HG03565 (cell line): Measurements from ENCODE around the gene ACOT7.

Experiments used
- ATAC-seq: cut with Tn5 transposase; IDR thresholded peaks from one replicate; pipeline ENCODE4 v1.9.1; 2021; ENCODE audit warnings: mild to moderate bottlenecking, moderate library complexity; ENCODE audit not compliant: unreplicated experiment

ACOT7 gene

GRCh38 chr1:6348511-6349191, 44.9 kb downstream of the ACOT7 start:
- ATAC-seq = no peak

- no peak for ATAC-seq
Observed at GRCh38 chr1:6347641-6348487, 45.7 kb downstream of the ACOT7 start.

- no peak for ATAC-seq
Observed at GRCh38 chr1:6345460-6345859, 48.1 kb downstream of the ACOT7 start.

GRCh38 chr1:6345009-6345408, 48.6 kb downstream of the ACOT7 start:
- ATAC-seq = no peak

- ATAC-seq = no peak
Observed at GRCh38 chr1:6343506-6344405, 49.8 kb downstream of the ACOT7 start.

GRCh38 chr1:6342056-6342455, 51.5 kb downstream of the ACOT7 start:
- ATAC-seq = no peak

GRCh38 chr1:6338695-6339094, 54.9 kb downstream of the ACOT7 start:
- ATAC-seq = no peak

GRCh38 chr1:6336776-6337622, 56.6 kb downstream of the ACOT7 start:
- ATAC-seq = no peak

- no peak for ATAC-seq
Observed at GRCh38 chr1:6334261-6334993, 59.1 kb downstream of the ACOT7 start.

DNA sequence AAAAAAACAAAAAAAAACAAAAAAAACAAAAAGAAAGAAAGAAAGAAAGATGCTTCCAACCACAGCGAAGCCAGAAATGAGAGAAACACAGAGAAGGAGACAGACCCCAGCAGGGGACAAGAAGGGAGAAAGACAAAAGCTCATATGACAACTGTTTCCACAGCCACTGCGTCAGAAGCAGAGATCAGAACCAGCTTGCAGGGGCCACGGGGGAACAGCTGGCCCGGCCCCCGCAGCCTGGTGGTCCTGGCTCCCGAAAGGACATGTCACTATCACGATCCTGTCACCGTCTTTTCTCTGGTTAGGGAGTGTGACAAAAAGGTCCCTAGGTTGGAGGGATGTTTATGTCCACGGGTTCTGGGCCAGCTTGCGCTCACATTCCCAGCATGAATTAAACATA, 60.7 kb downstream of the ACOT7 start:
- ATAC-seq = no peak

- ATAC-seq = no peak
Observed at GRCh38 chr1:6331543-6332273, 61.9 kb downstream of the ACOT7 start.

DNA sequence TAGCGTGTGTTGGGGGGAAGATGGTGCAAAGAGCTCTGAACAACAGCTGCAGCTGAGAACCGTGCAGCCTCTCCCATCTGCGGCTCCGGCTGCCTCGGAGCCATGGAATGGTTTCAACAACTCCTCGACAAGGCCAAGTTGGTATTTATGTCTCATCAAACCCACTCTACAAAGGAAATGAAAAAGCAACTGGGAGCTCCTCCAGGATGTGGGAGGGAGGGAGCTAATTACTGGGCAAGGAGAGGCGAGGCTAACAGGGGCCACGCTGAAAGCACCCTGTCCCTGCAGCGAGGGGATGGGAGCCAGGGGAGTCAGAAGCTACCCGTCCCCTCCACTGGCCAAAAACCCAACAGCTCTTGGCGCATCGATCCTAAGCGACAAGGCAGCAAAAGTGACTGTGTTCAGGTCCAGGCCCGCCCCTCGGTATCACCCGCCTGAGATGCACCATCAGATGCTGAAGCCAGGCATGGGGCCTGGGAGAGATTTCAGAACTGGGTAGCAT, 63.1 kb downstream of the ACOT7 start:
- no peak for ATAC-seq

DNA sequence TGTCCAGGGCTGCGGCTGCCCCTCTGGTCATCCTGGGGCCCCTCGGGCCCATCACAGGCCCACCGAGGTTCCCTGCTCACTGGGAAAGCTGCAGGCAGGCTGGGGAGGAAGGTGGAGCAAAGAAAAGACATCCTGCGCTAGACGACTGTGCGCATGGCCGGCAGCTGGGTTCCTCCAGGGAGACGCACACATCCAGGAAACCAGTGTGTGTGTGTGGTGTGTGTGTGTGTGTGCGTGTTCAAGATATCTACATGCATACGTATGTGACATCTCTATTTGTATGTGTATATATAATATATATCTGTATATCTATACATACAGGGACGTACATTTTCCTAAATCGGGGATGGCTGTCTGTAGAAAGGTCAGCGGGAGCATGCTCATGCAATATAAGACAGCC, 63.7 kb downstream of the ACOT7 start:
- ATAC-seq = no peak

- ATAC-seq = no peak
Observed at GRCh38 chr1:6329396-6329795, 64.2 kb downstream of the ACOT7 start.

- no peak for ATAC-seq
Observed at GRCh38 chr1:6328696-6329095, 64.9 kb downstream of the ACOT7 start.

GRCh38 chr1:6328091-6328490, 65.5 kb downstream of the ACOT7 start:
- ATAC-seq = no peak

DNA sequence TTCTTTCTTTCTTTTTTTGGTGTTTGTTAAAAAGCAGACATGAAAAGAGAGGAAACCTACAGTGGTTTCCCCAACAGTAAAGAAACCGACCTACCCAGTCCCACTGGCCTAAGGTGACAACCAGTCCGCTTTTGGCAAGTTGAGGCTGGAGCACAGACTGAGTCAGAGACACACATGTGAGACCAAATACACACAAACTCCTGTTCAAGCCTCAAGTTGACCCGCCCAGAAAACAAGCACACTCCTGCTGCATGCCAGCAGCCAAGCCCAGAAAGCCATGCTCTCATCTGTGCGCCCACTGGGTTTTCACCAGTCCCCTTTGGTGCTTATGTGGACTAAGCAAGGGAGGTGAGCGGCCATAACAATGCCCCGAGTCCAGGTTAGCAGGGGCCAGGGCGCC, 68.1 kb downstream of the ACOT7 start:
- no peak for ATAC-seq

DNA sequence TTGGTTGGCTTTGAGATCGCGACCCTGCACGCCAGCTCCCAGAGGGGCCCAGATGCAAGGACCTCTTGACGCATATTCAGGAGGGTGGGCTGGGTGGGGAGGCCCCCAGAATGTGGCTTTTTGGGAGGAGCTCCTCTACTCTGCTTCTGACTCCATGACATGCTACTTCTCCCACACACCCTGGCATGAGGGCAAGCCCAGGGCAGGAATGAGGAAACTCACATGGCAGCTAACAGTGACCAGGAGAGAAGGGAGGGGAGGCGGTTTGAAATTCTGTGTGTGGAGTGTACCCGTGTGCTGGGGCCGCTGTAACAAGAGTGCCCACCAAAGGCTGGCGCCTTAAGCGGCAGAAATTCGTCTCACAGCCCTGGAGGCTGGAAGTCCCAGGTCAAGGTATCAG, 71.4 kb downstream of the ACOT7 start:
- ATAC-seq = no peak

DNA sequence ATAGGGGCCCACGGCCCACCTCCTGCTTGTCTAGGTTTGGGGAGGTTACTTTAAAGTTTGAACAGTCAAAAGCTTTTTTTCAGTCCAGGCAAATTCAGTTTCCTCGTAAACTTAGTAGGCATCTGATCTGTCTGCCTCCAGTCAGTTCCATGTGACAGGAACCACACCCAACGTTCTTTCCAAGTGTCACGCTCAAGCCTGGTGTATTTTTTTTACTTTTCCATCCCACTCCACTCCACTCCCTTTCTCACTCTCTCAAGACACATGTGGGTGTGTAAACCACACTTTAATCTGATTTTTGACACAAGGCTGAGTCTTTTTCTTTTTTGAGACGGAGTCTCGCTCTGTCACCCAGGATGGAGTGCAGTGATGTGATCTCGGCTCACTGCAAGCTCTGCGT, 72.4 kb downstream of the ACOT7 start:
- no peak for ATAC-seq
